Ovary (tissue), 9 donors: ENCODE data around the gene CLDN22. TPM values are rescaled to one million over a fixed set of nuclear protein-coding genes. Genes with fewer than 3 reads are reported as not detected.

ENCODE experiments used
- DNase-seq, 5 donors: peaks; one replicate each; pipeline ENCODE4 v3.0.0-alpha.2; 2019 to 2020
- H3K27ac ChIP-seq, 2 donors: fragments of 200-600 bp; one replicate each; pipeline versions ENCODE4 v1.5.1 to v1.8.0; 2019 to 2022
- H3K27me3 ChIP-seq: fragments of 200-600 bp; one replicate; pipeline ENCODE4 v1.8.0; 2022
- H3K36me3 ChIP-seq: fragments of 200-600 bp; sonication (generic); one replicate; pipeline ENCODE4 v1.5.1; 2019
- H3K4me1 ChIP-seq: one replicate; pipeline ENCODE4 v1.8.1; 2013; ENCODE audit warnings: mild to moderate bottlenecking, moderate library complexity; ENCODE audit not compliant: insufficient read depth
- H3K4me3 ChIP-seq: fragments of 200-600 bp; sonication (generic); one replicate; pipeline ENCODE4 v1.5.1; 2017
- H3K9me3 ChIP-seq, 2 donors: fragments of 200-600 bp in 1 of 2; sonication (generic) in 1 of 2; one replicate each; pipeline versions ENCODE4 v1.5.1 to v1.8.1; 2013 to 2019; ENCODE audit warnings: mild to moderate bottlenecking in 1 of 2, moderate library complexity in 1 of 2
- EP300 ChIP-seq: sonication (generic); formaldehyde crosslinking; IDR thresholded peaks from one replicate; pipeline ENCODE4 v1.6.1; 2017; ENCODE audit warnings: antibody characterized with exemption
- POLR2A ChIP-seq: fragments of 450-650 bp; IDR thresholded peaks from one replicate; pipeline ENCODE4 v1.6.1; 2017; ENCODE audit warnings: antibody characterized with exemption, mild to moderate bottlenecking, moderate library complexity
- WGBS, 3 donors: extraction: QIAGEN DNeasy Blood & Tissue Kit in 1 of 3; methylation state at CpG; one replicate each; pipeline versions ENCODE4 v1.1.5 to v1.1.7; 2013 to 2017; 5-methylcytosine and 5-hydroxymethylcytosine counted together
- intact Hi-C, 4 donors: fragments of 100-400 bp; cut with DNase I; formaldehyde crosslinking; loops; one replicate each; pipeline versions ENCODE4 v1.11.0 to v1.15.1; 2022 to 2023
- polyA plus RNA-seq, 2 donors: library from polyadenylated mRNA; stranded (reverse); fragments of 200-250 nt in 1 of 2; fragments of 350-450 nt in 1 of 2; fragmentation: Illumina TruSeq in 1 of 2; extraction: RNeasy Lipid Tissue Mini Kit (QIAGEN cat#74804) in 1 of 2; gene quantifications; one replicate each; pipeline ENCODE4 v1.2.3, GENCODE V29; 2013 to 2014
- total RNA-seq, 7 donors: library from RNA; depleted of rRNA in 2 of 7; stranded (reverse); fragments of >200 nt in 2 of 7; fragmentation: NEBNext Ultra II Directional in 3 of 7; extraction: Animal tissue kit (Norgen Biotek cat#: 25700) in 3 of 7; gene quantifications; one replicate each; pipeline versions ENCODE4 v1.1.0 to v1.2.4, GENCODE V29; 2016 to 2023
- TF ChIP-seq, protein P1 (sequence below), 3 donors: fragments of 450-650 bp in 2 of 3; fragments of 200-600 bp in 1 of 3; IDR thresholded peaks; one replicate each; pipeline versions ENCODE4 v1.5.1 to v1.8.0; 2016 to 2022; ENCODE audit warnings: antibody characterized with exemption in 3 of 3, mild to moderate bottlenecking in 1 of 3
- donor health status: DM: no; HTN: no; CAD: no; lungs with moderate emphysema.
- donor health status: DM: no; HTN: no; CAD: no.
- donor health status: Bipolar disorder and iron deficiency.
- donor health status: DM: yes; HTN: yes; CAD: no.
- donor health status: DM: no; HTN: no; CAD: no.
- donor health status: DM: yes; HTN: yes; CAD: no.

The CLDN22 gene
- total and polyA plus RNA-seq, 9 donors = 0.08 to 0.11 TPM; not detected in 7

DNA sequence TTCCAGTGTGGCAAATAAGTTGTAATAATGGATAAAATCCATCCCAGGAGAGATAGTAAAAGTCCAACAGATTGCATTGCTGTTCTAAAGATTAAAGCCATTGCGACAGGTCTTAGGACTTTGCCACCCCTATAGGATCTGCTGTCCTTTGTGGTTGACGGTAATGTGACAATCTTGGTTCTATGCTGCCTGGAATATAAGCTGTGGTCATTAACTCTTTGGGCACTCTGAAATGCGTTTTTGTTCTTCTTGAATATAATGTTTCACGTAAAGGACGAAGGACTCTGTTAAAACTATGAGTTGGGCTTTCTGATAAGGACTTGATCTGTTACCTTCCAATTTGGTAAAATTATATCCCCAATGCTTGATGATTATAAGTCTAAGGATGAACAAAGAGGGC is 2.2 kb upstream of the CLDN22 start, which contains the start of gene CLDN24:
CLDN24 (minus strand) TSS at position 101 of the 400 bp plus-strand sequence; CDS start at position 101, 0 bp downstream.
- no peak within 1 kb of the TSS for H3K4me3 ChIP-seq
- 96 to 98% (median 98%) methylated on average over 5 of the region's 5 CpGs for WGBS, 3 donors
- no peaks in the 10 kb centered on the region for H3K4me1 ChIP-seq
- H3K27ac ChIP-seq = no peak within 1 kb of the TSS
- no peaks in the 10 kb centered on the region for H3K27me3 ChIP-seq
- DNase-seq = no peak
- H3K36me3 ChIP-seq = no peaks in the 10 kb centered on the region
- H3K9me3 ChIP-seq = no peaks in the 10 kb centered on the region
- intact Hi-C loops = no loop called here
- TF ChIP-seq EP300 (no peak), POLR2A (no peak)
- TF ChIP-seq, protein P1, sequence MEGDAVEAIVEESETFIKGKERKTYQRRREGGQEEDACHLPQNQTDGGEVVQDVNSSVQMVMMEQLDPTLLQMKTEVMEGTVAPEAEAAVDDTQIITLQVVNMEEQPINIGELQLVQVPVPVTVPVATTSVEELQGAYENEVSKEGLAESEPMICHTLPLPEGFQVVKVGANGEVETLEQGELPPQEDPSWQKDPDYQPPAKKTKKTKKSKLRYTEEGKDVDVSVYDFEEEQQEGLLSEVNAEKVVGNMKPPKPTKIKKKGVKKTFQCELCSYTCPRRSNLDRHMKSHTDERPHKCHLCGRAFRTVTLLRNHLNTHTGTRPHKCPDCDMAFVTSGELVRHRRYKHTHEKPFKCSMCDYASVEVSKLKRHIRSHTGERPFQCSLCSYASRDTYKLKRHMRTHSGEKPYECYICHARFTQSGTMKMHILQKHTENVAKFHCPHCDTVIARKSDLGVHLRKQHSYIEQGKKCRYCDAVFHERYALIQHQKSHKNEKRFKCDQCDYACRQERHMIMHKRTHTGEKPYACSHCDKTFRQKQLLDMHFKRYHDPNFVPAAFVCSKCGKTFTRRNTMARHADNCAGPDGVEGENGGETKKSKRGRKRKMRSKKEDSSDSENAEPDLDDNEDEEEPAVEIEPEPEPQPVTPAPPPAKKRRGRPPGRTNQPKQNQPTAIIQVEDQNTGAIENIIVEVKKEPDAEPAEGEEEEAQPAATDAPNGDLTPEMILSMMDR (IDR thresholded peaks at IDR 0.05) = no peak

GRCh38 chr4:183321516-183321915 is 1.4 kb upstream of the CLDN22 start:
- Histone ChIP-seq H3K36me3 (no peaks in the 10 kb centered on the region), H3K27ac (no peak overlapping the region), H3K27me3 (no peaks in the 10 kb centered on the region), H3K4me1 (no peaks in the 10 kb centered on the region), H3K4me3 (no peak overlapping the region), H3K9me3 (no peaks in the 10 kb centered on the region)
- TF ChIP-seq POLR2A = no peak
- intact Hi-C loops = no loop called here
- WGBS, 3 donors = 93 to 98% (median 94%) methylated on average over 5 of the region's 5 CpGs
- no peak for DNase-seq

DNA sequence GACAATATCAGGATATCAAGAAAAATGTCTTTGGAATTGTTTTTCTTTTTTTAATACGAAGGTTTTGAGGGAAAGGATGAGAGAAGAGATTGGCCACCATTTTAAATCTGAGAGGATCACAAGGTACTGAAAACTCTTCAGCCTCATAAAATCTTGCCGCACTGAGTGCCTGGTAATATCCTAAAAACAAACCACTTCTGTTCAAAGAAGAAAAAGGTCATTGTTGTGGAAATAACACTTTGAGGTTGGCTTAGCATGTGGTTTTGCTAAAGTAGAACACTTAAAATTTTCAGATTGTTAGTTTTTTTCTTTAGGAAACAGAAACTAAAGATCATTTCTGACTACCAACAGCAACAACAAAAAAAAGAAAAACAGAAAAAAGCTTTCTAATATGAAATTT is 1.0 kb upstream of the CLDN22 start:
- no peaks in the 10 kb centered on the region for H3K27me3 ChIP-seq
- H3K9me3 ChIP-seq = no peaks in the 10 kb centered on the region
- H3K4me3 ChIP-seq = no peak overlapping the region
- TF ChIP-seq EP300 = no peak
- TF ChIP-seq, protein P1 (IDR thresholded peaks at IDR 0.05) = no peak
- TF ChIP-seq POLR2A = no peak
- H3K36me3 ChIP-seq = no peaks in the 10 kb centered on the region
- H3K4me1 ChIP-seq = no peaks in the 10 kb centered on the region
- intact Hi-C loops = no loop called here
- WGBS, 3 donors = 44 to 66% (median 64%) methylated on average over 2 of the region's 2 CpGs
- no peak overlapping the region for H3K27ac ChIP-seq
- DNase-seq = no peak

DNA sequence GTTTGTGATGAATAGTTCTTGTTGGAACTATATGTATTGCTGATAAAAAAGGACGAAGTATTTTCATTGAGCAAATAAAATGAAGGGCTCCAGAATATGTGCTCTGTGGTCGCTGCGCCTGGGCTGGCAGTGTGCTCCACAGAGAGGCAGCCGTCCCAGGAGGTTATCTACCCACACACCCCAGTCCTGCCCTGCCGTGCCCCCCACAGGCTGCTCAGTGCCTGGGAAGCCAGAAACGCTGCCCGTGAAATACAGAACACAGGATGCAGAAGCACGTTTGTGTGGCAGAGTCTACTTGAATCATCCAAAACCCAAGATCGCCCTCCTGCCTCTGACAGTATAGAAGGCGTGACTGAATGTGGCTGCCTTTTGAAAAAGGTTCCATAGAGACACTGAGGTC is 1.4 kb downstream of the CLDN22 start:
- TF ChIP-seq POLR2A (no peak), EP300 (no peak)
- TF ChIP-seq, protein P1 (IDR thresholded peaks at IDR 0.05) = no peak
- DNase-seq = no peak
- Histone ChIP-seq H3K4me3 (no peak overlapping the region), H3K9me3 (no peaks in the 10 kb centered on the region), H3K27ac (no peak overlapping the region), H3K27me3 (no peaks in the 10 kb centered on the region), H3K4me1 (peaks cover 1% of the 10 kb centered on the region), H3K36me3 (no peaks in the 10 kb centered on the region)
- intact Hi-C loops = no loop called here
- WGBS, 3 donors = 66 to 80% (median 67%) methylated on average over 10 of the region's 10 CpGs

DNA sequence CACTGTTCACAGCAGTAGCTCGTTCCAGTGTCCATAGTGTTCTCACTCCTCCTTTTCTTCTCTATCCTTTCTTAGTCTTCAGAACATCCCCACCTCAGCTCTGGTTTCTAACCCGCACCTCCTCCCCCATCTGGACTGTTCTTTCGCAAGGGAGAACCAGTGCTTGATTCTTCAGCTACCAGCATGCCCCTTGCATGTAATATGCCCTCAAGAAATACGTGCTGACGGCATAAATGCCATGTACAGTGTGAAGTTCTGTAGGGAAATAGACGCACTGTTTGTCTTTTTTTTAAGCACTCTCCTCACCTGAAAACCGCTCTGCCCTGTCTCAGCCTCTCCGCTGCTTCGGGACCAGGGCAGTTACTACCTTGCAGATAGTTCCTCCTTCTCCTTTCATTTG is 5.3 kb downstream of the CLDN22 start:
- Histone ChIP-seq H3K27me3 (no peaks in the 10 kb centered on the region), H3K27ac (no peak overlapping the region), H3K9me3 (no peaks in the 10 kb centered on the region), H3K4me1 (peaks cover 1% of the 10 kb centered on the region), H3K4me3 (no peak overlapping the region), H3K36me3 (no peaks in the 10 kb centered on the region)
- intact Hi-C loops = no loop called here
- no peak for DNase-seq
- WGBS, 3 donors = 95 to 98% (median 97%) methylated on average over 9 of the region's 9 CpGs
- TF ChIP-seq POLR2A = no peak
- TF ChIP-seq EP300 = no peak
- TF ChIP-seq, protein P1 (IDR thresholded peaks at IDR 0.05) = no peak
